Ishikawa (cell line): ENCODE measurements around the gene LTA.

Experiments
- EP300 ChIP-seq: IDR thresholded peaks from 2 replicates; pipeline ENCODE4 v1.6.1; 2012; ENCODE audit warnings: borderline replicate concordance
- TF ChIP-seq, protein P1 (sequence below): IDR thresholded peaks from 2 replicates; pipeline ENCODE4 v1.6.1; 2012

- no peak for TF ChIP-seq EP300
- TF ChIP-seq, protein P1, sequence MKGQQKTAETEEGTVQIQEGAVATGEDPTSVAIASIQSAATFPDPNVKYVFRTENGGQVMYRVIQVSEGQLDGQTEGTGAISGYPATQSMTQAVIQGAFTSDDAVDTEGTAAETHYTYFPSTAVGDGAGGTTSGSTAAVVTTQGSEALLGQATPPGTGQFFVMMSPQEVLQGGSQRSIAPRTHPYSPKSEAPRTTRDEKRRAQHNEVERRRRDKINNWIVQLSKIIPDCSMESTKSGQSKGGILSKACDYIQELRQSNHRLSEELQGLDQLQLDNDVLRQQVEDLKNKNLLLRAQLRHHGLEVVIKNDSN, result no peak
Measured at GRCh38 chr6:31546958-31547726, 24.9 kb upstream of the LTA start, which contains the start of gene NFKBIL1.
